SW480 (cell line): Measurements from ENCODE around the gene MED12.
A peak's percentile ranks its signal among the peaks of the same experiment; 100 is the strongest.

Experiments
- DNase-seq: peaks from one replicate; pipeline ENCODE4 v3.0.0-alpha.2; 2016; ENCODE audit warnings: low spot score

Gene MED12

DNA sequence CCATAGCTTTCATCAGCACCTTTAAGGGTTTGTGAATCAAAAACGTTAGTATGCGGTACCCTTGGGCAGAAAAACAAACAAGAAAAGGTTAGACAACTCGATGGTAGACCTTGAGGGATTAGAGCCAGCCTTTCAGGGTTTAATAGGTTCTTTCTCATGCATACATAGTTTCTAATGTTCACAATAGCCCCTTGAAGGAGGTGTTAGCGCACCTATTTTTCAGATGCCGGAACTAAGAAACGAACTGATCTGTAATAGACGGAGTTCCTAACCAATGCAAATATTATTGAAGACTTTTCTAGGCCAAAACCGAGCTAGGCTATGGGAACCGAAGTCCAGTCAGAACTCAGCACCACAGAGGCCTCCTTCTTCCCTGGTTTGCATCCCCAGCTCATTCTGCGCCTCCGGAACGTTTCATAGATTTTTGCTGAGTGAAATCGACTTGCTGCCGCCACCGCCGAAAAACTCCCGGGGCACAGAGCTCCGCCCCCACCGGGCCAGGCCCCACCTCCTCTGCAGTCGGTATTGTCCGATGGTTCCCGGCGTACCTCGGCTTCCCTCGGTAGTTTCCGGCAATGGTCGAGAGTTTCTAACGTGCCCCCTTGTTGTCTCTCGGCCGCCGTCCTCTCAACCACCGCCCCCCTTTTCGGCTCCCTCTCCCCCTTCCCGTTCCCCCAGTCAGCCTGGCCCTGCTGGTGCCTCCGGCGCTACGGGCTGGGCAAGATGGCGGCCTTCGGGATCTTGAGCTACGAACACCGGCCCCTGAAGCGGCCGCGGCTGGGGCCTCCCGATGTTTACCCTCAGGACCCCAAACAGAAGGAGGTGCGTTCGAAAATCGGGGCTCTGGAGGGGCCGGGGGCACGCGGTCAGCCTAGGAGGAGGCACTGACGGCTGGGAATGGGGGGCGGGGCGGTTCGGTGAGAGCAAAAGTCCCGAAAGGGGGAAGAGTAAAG lies at the start of gene MED12:
TSS of gene MED12 (plus strand) at position 565 of the 953 bp plus-strand sequence. CDS start at position 724, 159 bp downstream.
- peak; percentile 77 for DNase-seq

DNA sequence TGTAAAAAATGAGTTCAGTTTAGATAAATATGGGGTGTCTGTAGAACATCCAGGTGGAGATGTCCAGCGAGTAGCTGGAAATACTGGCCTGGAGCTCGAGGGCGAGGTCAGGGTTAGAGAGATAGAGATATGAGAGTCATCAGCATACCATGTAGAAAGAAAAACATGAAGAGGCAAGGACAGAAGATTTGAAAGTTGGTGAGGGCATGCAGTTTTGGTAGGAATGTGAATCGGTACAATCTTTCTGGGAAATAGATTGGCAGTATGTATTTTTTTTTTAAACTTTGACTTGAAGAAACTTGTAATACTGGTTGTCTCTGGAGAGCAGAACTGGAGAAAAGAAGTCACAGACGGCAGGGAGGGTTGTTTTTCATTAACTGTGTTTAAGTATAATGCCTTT lies 47.9 kb upstream of the MED12 start:
- DNase-seq = no peak

DNA sequence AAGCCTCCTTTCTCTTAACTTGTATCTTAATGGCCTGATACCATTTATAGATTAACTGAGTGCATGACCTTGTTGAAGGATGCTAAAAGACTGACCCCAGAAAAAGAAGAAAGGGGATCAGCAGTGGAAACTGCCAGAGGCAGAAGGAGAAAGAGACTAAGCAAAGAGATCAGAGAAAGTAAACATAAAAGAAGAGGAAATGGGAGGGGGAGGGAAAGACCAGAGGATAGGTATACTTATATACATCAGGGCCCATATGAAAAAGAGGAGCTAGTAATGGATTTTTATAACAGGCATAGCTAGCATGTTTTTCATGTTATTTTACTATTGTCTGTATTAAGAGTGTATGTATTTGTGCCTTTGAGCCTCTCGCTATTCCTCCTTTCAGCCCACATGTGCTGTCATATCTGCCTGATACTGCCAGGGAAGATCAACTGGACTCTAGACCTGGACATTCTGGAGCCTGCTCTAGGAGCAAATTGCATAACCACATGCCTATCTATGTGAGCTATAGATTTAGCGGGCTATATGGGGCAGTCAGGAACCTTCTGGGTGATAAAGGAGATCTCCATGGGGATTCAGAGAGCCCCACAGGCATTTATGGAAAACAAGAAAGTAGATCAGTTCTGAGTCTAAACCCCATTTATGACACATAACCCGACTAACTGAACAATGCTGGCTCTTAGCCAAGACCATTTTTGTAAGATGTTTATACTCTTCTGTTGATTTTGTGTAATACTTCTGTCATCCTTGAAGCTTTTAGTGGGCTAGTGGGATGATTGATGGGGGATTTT lies 36.9 kb upstream of the MED12 start:
- DNase-seq = no peak

DNA sequence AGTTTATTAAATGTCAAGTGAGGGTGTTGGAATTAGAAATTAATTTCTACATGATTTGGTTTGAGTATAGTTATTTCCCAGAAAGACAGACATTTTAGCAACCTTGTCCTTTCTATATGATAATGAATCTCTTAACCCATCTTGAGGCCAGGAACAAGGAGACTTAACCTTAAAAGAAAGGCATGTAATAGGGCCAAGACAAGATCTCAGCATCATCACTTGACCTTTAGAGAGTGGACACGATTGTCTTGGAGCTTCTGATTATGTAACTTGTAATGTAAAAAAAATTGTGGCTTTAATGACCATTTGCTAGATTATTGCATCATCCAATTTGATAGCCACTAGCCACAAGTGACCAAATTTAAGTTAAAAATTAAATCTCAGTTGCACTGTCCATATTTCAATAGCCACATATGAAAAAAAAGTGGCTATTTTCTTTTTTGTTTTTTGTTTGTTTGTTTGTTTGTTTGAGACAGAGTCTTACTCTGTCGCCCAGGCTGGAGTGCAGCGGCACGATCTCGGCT lies 36.2 kb upstream of the MED12 start:
- no peak for DNase-seq

DNA sequence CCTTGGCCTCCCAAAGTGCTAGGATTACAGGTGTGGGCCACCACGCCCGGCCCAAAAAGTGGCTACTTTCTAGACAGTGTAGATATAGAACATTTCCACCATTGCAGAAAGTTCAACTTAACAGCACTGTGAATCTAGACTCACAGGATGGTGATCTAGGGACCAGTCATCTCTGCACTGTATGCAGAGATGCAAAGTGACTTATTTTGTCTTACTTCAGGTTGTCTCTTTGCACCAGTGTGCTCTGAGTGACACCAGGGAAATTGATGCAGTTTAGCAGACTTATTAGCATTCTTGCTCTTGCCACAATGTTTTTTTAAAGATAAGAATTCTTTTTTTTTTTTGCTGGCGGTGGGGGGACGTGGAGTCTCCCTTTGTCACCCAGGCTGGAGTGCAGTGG lies 35.6 kb upstream of the MED12 start:
- DNase-seq = no peak

DNA sequence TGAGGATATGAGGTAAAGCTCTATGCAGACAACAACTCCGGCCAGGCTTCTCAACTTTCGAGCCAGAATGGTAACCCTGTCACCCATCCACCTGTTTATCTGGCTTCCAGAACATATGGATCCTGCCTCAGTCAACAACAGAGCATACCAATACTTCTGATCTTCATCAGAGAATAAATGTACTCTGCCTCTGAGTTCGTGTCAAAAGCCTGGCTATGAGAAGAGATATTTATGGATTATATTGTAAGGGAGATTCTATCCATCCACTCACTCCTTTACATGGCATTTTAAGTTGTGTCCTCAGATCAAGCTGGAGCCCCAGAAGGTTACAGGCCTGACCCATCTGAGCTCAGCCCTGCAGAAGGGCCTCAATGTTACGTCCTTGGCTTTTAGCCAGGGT lies 32.5 kb upstream of the MED12 start:
- DNase-seq = no peak

DNA sequence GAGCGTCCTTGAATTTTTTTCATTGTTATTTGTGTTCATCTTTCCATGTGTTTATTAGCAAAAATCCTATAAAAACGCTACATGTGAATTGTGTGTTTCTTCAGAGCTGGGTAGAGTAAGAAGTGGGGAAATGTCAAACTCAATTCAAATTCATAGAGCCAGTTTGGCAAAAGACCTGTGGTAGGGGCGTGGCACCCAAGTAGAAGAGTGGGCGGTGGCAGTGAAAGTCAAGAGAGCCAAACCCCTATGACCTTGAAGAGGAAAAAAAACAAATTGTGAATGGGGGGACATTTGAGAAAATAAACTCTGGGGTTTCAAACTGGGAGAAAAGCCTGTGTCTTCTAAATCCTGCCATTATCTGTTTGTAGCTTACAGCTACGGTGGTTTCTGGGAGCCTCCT lies 27.1 kb upstream of the MED12 start:
- no peak for DNase-seq

DNA sequence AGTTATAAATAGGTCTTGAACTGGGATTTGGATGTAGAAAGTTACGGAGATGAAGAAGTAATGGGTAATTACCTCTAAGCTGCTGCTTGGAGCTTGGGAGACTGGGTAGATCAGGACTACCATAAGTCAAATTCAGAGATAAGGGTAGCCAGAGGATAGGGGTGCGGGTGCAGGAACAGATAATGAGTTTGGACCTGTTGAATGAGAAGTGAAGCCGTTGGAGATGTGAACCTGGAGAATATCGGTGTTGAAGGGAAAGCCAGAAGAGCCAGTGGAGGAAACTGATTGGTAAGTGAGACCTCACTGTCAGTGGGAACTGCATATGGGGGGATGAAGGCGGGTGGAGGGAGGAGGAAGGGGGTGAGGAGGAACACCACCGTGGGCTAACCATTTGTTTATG lies 23.4 kb upstream of the MED12 start:
- no peak for DNase-seq

DNA sequence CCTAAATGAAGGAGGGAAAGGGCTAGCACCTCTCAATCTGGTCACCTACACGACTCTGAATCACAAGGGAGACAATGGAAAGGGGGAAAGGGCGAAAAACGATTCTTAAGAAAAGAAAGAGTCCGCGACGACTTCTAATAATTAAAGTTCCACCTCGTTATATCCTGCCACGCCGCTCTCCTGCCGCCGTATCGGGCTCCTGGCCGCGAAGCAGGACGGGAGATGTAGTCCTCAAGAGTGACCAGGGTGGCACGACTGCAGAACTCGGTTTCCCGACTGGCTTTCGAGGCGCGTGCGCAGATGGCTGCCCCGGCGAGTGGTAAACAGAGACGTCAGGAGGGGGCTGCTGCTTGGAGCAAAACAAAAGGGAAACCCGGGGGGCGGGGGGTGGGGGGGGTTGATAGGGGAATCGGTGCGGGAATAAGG lies 22.8 kb upstream of the MED12 start, which contains the start of gene FOXO4:
TSS of gene FOXO4 (plus strand) at position 297 of the 426 bp plus-strand sequence. CDS start 678 bp downstream, outside the sequence.
- DNase-seq = peak; percentile 84

DNA sequence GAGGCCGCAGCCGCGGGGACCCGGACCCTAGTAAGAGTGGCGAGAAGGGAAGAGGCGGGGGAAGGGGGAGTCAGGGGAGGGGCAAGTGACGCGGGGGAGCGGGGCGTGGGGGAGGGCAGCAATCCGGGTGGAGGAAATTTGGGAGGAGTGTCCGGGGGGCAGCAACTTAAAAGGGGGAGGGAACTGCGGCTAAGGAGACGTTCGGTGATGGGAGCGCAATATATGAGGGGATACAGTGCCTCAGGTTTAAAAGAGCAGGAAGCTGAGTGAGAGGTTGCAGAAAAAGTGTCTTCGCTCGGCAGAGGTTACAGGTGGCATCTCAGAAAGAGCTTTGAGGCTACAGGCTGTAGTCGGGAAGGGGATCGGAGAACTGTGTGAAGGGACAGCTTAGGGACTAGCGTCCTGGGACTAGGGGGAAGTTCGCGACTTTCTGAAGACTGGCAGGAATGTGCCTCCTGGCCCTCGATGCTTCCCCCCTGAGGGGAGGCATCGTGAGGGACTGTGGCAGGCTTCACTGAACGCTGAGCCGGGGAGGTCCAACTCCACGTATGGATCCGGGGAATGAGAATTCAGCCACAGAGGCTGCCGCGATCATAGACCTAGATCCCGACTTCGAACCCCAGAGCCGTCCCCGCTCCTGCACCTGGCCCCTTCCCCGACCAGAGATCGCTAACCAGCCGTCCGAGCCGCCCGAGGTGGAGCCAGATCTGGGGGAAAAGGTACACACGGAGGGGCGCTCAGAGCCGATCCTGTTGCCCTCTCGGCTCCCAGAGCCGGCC lies 22.2 kb upstream of the MED12 start:
- DNase-seq = peak; percentile 61

DNA sequence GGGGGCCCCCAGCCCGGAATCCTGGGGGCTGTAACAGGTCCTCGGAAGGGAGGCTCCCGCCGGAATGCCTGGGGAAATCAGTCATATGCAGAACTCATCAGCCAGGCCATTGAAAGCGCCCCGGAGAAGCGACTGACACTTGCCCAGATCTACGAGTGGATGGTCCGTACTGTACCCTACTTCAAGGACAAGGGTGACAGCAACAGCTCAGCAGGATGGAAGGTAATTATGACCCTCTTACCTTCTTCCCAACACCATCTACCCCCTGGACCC lies 21.7 kb upstream of the MED12 start:
- DNase-seq = no peak

DNA sequence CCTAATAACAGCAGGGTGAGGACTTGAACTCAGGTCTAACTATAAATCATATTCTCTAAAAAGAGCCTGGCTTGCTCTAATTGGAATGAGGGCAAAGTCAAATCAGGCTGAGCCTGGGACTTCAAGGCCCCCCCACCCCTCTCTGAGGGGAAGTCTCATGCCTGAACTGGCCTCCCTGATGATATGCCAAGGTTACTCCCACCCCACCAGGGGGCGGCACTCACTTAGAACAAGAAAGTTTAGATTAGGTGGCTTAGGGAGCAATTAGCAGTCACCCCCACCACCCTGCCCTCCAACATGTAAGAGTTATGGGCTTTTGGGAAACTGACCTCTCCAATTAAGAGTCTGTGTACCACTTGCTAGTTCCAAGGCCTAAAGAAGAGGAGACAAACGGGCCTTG lies 20.1 kb upstream of the MED12 start:
- DNase-seq = peak; percentile 58

DNA sequence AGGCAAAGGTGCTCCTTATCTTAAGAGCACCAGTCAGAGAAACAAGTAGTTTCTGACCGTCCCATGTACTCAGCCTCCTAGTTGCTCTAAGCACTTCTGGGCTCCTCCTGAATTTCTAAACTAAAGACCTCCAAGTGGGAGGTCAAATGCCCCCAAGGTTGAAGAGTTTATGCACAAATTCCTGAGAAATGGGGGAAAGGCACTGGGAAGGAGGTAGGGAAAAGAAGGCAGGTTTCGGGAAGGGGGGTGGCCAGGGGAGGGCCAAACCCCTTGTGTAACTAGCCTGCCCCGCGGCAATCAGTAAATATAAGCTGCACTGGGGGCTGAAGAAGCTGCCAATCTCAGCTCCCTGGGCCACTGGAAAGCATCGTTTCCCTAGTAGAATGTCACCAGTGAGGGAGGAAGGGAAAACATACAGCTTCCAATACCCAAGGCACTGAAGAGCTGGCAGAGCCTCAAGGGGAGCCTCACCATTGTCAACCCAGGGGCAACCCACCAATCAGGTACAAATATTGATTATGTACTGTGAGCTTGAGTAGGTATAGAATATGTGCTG lies 19.4 kb upstream of the MED12 start:
- no peak for DNase-seq

DNA sequence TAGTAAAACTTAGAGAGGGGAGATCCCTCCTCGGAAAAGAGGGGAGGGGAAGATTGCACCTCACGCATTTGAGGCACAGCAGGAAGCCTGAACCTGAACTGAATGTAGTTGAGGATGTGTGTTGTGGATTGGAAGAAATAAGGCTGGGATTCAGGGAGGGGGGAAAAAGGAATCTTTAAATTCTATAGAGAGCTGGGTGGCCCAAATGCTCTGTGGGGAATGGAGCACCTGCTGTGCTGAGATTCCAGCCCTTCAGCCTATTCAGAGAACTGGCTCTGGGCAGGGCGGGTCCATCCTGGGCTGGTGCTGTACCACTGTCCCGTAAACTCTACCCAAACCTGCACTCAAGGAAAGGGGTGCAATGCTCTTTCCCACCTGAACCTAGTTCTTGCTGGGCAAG lies 18.7 kb upstream of the MED12 start:
- DNase-seq = no peak

DNA sequence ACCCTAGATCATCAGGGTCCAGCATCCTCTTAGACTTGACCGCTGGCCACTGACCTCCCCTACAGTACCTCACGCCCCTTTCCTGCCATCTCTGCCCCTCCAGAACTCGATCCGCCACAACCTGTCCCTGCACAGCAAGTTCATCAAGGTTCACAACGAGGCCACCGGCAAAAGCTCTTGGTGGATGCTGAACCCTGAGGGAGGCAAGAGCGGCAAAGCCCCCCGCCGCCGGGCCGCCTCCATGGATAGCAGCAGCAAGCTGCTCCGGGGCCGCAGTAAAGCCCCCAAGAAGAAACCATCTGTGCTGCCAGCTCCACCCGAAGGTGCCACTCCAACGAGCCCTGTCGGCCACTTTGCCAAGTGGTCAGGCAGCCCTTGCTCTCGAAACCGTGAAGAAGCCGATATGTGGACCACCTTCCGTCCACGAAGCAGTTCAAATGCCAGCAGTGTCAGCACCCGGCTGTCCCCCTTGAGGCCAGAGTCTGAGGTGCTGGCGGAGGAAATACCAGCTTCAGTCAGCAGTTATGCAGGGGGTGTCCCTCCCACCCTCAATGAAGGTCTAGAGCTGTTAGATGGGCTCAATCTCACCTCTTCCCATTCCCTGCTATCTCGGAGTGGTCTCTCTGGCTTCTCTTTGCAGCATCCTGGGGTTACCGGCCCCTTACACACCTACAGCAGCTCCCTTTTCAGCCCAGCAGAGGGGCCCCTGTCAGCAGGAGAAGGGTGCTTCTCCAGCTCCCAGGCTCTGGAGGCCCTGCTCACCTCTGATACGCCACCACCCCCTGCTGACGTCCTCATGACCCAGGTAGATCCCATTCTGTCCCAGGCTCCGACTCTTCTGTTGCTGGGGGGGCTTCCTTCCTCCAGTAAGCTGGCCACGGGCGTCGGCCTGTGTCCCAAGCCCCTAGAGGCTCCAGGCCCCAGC lies 17.6 kb upstream of the MED12 start:
- DNase-seq = no peak

DNA sequence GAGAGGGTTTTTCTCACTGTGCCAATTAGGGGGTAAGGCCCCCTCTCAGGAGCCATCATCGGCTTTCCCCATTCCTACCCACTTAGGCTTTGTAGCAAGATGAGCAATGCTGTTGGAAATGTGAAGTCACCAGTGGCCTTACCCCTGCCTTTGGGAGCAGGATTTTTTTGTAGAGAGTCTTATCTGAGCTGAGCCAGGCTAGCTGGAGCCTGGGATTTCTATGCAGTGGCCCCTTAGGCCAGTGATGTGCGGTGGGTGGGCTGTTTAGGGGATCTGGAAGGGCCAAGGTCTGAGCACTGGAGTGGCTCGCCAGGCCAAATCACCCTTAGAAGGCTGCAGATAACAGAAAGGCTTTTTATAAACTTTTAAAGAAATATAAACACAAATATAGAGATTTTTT lies 16.1 kb upstream of the MED12 start:
- DNase-seq = no peak

DNA sequence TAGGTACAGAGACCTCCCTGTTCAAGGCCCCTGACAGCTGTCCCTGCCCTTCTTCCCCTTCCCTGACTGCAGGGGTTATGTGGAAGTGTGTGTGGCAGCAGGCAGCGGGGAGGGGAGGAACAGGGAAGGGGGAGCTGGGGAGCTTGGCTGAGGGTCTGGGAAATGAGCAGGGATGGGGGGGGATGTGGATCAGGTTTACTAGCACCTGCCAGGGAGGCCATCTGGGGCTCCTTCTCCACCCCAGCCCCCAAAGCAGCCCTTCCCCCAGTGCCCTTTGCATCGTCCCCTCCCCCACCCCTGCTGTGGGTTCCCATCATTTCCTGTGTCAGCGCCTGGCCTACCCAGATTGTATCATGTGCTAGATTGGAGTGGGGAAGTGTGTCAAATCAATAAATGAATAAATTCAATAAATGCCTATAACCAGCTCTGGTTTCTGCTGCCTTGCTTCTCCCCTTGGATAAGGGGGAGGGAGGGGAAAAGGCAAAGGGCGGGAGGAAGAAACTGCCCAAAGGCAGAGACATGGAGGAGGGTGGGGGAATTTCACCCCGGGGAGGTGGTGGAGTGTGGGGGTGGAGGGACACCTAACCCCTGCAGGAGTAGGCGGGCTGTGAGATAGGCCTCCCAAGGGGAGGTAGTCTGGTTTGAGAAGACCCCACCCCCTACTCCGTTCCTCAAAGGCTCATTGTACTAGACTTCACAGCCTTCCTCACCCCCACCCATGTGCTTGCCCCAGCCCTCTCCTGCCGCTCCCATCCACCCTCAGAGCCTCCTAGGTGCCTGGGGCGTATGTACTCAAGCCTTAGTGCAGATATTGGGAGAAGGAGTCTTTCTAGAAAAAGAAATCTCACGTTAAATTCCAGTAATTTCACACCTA lies 15.0 kb upstream of the MED12 start:
- no peak for DNase-seq

DNA sequence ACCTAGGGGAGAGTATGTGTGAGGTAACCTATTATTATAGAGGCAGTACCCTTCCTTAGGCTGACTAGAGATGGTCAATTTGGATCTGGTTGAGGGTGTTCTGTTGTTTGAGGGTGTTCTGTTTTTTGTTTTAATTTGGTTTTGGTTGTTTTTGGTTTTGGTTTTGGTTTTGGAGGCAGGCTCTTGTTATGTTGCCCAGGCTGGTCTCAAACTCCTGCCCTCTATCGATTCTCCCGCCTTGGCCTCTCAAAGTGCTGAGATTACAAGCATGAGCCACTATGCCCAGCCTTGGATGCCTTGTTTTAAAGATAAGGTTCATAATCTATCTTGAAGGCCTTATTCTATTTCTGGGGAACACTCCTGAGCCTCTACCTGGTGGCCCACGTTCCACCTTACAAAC lies 12.8 kb upstream of the MED12 start:
- no peak for DNase-seq

DNA sequence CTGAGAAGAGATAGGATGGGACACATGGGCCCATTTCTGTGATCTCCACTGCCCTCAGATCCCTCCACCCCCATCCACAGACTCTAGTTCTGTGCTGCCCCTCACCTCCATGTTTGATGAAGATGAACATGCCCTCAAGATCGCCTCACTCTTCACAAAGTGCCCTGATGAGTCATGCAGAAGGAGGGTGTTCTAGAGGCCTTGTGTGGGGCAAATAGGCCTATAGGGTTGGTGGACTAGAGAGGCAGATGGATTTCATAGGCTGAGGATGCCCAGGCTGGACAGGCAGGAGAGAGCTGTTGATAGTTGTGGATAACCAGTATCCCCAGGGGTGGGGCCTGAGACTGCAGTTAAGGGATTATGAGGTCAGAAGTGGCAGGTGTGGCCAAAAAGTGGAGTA lies 12.0 kb upstream of the MED12 start, which contains the start of gene CXorf65:
TSS of gene CXorf65 (minus strand) at position 314 of the 400 bp plus-strand sequence. CDS start at position 130, 184 bp downstream.
- peak; percentile 23 for DNase-seq

DNA sequence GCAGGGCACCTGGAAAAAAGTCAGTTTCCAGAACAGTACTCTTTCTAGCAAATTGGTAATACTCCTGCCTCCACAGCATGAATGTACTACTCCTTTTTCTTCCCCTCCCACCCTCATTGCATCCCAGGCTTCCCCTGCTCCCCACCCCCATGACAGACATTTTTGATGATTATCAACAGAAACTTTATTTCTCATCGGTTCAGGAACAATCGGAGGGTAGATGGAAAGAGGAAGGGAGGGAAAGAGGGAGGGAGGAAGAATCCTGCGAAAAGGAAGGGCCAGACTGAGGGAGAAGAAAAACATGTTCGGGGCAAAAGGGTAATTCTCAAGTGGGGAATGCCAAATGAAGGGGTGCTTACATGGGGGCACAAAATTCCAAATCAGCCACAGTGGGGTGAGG lies 11.2 kb upstream of the MED12 start:
- DNase-seq = no peak
